CD4-positive, alpha-beta memory T cell (primary cell): ENCODE measurements around the gene COL9A1. TPM values are rescaled to one million over a fixed set of nuclear protein-coding genes. Genes with fewer than 3 reads are reported as not detected.

Experiments used
- CTCF ChIA-PET: fragments of 350-600 bp; sonication (Branson Sonifier 250); formaldehyde crosslinking; loops from one replicate; lab custom pipeline; 2021; ENCODE audit warnings: inconsistent platforms; ENCODE audit not compliant: partially characterized antibody; lab: Charles Lee
- POLR2A ChIA-PET: fragments of 350-600 bp; sonication (Branson Sonifier 250); formaldehyde crosslinking; loops from one replicate; lab custom pipeline; 2021; ENCODE audit not compliant: partially characterized antibody; lab: Charles Lee
- DNase-seq, 5 donors: peaks; one replicate each; pipeline versions ENCODE4 v3.0.0 to v3.0.0-alpha.2; 2020 to 2022; ENCODE audit warnings: mixed read lengths in 1 of 5
- H3K27ac ChIP-seq: one replicate; pipeline ENCODE4 v1.7.0; 2013; ENCODE audit warnings: low read depth, low read length
- H3K27me3 ChIP-seq: 2 replicates; pipeline ENCODE4 v1.7.0; 2013; ENCODE audit warnings: mild to moderate bottlenecking, low read length, moderate library complexity; ENCODE audit not compliant: insufficient read depth
- H3K36me3 ChIP-seq: 2 replicates; pipeline ENCODE4 v1.7.0; 2013; ENCODE audit warnings: mild to moderate bottlenecking, low read length, moderate library complexity; ENCODE audit not compliant: insufficient read depth
- H3K4me1 ChIP-seq: 2 replicates; pipeline ENCODE4 v1.7.0; 2013; ENCODE audit warnings: mild to moderate bottlenecking, low read length, moderate library complexity; ENCODE audit not compliant: insufficient read depth
- H3K4me3 ChIP-seq, 2 donors: one replicate each; pipeline ENCODE4 v1.7.0; 2013; ENCODE audit warnings: low read length in 2 of 2, mild to moderate bottlenecking in 1 of 2
- H3K9me3 ChIP-seq, 2 donors: one replicate each; pipeline ENCODE4 v1.7.0; 2013; ENCODE audit warnings: low read length in 2 of 2, control low read depth in 1 of 2; ENCODE audit not compliant: control insufficient read depth in 1 of 2
- H3K27ac Mint-ChIP-seq, 7 donors: one replicate each; pipeline ENCODE4 v1.8.0; 2020 to 2021; ENCODE audit warnings: mixed read lengths in 7 of 7, mild to moderate bottlenecking in 6 of 7, inconsistent platforms in 3 of 7, moderate library complexity in 3 of 7
- H3K27me3 Mint-ChIP-seq, 2 donors: one replicate each; pipeline ENCODE4 v1.8.0; 2020 to 2021; ENCODE audit warnings: mixed read lengths in 2 of 2
- H3K36me3 Mint-ChIP-seq, 2 donors: one replicate each; pipeline ENCODE4 v1.8.0; 2020 to 2021; ENCODE audit warnings: mixed read lengths in 2 of 2, inconsistent platforms in 1 of 2, mild to moderate bottlenecking in 1 of 2
- H3K4me1 Mint-ChIP-seq, 4 donors: one replicate each; pipeline ENCODE4 v1.8.0; 2020 to 2021; ENCODE audit warnings: mixed read lengths in 4 of 4, mild to moderate bottlenecking in 1 of 4
- H3K4me3 Mint-ChIP-seq, 8 donors: one replicate each; pipeline ENCODE4 v1.8.0; 2020 to 2021; ENCODE audit warnings: mixed read lengths in 8 of 8, mild to moderate bottlenecking in 7 of 8, moderate library complexity in 6 of 8, inconsistent platforms in 3 of 8
- H3K9me3 Mint-ChIP-seq, 8 donors: one replicate each; pipeline ENCODE4 v1.8.0; 2020 to 2021; ENCODE audit warnings: mixed read lengths in 8 of 8, mild to moderate bottlenecking in 5 of 8, inconsistent platforms in 3 of 8, moderate library complexity in 1 of 8
- intact Hi-C: fragments of 100-400 bp; cut with micrococcal nuclease; formaldehyde crosslinking; loops from one replicate; pipeline ENCODE4 v1.15.1; 2023
- polyA plus RNA-seq, 2 donors: library from polyadenylated mRNA; unstranded; fragments of 300-500 nt; fragmentation: Illumina TruSeq; gene quantifications; one replicate each; pipeline ENCODE4 v1.2.3, GENCODE V29; 2021
- total RNA-seq, 2 experiments: library from RNA; stranded (reverse); gene quantifications; one replicate each; pipeline ENCODE4 v1.2.3, GENCODE V29; 2021

The COL9A1 gene
- total and polyA plus RNA-seq, 4 experiments from 2014 or later, result not detected

DNA sequence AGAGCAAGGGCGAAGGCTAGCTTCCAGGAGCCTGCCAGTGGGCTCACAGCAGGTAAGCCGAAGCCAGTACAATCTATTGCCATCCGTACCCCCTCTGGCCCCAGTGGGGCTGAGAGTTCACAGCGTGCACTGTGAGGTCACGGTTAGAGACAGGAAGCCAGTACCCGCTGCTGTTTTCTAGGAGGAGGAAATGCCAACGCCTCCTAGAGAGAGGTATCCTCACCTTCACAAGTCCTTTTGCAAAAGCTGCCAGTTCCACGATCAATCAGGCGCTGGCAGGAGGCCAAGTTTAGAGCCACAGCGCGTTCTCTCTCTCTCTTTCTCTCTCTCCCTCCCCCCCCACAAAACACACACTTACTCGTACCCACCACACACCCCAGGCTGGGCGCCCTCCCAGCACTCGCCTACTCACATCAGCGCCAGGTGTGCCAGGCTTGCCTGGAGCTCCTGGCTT lies 22.5 kb downstream of the COL9A1 start:
- Mint-ChIP-seq H3K9me3 (peaks cover 0 to 2% (median 0%) of the 10 kb centered on the region in 8 donors), H3K27ac (no peak overlapping the region), H3K4me1 (peaks cover 0 to 6% (median under 1%) of the 10 kb centered on the region in 4 donors), H3K4me3 (no peak overlapping the region), H3K36me3 (no peaks in the 10 kb centered on the region), H3K27me3 (peaks cover 18 to 25% of the 10 kb centered on the region in 2 donors)
- H3K27ac ChIP-seq, result no peak overlapping the region
- no peaks in the 10 kb centered on the region for H3K9me3 ChIP-seq
- POLR2A ChIA-PET, result no interaction called here
- intact Hi-C loops, result no loop called here
- CTCF ChIA-PET, result no interaction called here
- no peaks in the 10 kb centered on the region for H3K4me1 ChIP-seq
- no peak overlapping the region for H3K4me3 ChIP-seq
- DNase-seq, result no peak
- H3K36me3 ChIP-seq, result no peaks in the 10 kb centered on the region
- H3K27me3 ChIP-seq, result peaks cover 8% of the 10 kb centered on the region

DNA sequence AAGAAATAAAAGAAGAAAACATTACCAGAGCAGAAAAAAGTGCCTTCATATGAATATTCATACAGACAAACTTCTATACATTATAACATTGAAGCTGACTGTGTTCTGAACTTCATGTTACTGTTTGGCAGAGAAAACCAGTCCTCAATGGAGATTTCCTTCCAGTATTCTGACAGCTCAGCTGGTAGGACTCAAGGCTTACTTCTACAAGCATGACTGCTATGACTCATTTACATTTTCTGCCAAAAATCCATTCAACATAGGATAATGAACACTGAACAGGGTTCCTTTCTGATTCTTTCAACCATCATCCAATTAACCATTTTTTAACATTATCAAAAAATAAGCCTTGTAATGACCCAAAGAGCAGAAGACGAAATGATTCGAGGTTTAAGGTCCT lies 25.4 kb downstream of the COL9A1 start:
- Histone ChIP-seq H3K27ac (no peak overlapping the region), H3K4me3 (no peak overlapping the region), H3K36me3 (no peaks in the 10 kb centered on the region), H3K27me3 (peaks cover 8% of the 10 kb centered on the region), H3K9me3 (no peaks in the 10 kb centered on the region), H3K4me1 (no peaks in the 10 kb centered on the region)
- ChIA-PET POLR2A (no interaction called here), CTCF (no interaction called here)
- DNase-seq, result no peak
- peaks cover 0 to 6% (median under 1%) of the 10 kb centered on the region in 4 donors for H3K4me1 Mint-ChIP-seq
- peaks cover 0 to 3% (median 0%) of the 10 kb centered on the region in 8 donors for H3K9me3 Mint-ChIP-seq
- H3K4me3 Mint-ChIP-seq, result no peak overlapping the region
- no peaks in the 10 kb centered on the region for H3K36me3 Mint-ChIP-seq
- intact Hi-C loops, result no loop called here
- H3K27me3 Mint-ChIP-seq, result peaks cover 13 to 15% of the 10 kb centered on the region in 2 donors
- H3K27ac Mint-ChIP-seq, result no peak overlapping the region

DNA sequence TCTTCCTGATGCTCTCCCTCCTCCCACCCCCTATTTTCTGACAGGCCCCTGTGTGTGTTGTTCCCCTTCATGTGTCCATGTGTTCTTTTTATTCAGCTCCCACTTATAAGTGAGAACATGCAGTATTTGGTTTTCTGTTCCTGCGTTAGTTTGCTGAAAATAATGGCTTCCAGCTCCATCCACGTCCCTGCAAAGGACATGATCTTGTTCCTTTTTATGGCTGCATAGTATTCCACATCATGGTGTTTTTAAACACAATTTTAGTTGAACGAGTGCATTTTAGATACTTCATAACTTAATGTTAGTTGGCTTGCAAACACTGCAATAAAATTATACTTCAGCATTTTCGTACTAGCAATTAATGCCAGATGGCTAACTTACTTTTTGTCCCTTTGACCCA lies 28.5 kb downstream of the COL9A1 start:
- Mint-ChIP-seq H3K36me3 (no peaks in the 10 kb centered on the region), H3K27ac (no peak overlapping the region), H3K9me3 (peaks cover 0 to 3% (median 0%) of the 10 kb centered on the region in 8 donors), H3K4me1 (no peaks in the 10 kb centered on the region), H3K4me3 (no peak overlapping the region), H3K27me3 (peaks cover 4 to 5% of the 10 kb centered on the region in 2 donors)
- H3K27ac ChIP-seq, result no peak overlapping the region
- no peak for DNase-seq
- intact Hi-C loops, result no loop called here
- no peaks in the 10 kb centered on the region for H3K27me3 ChIP-seq
- no peaks in the 10 kb centered on the region for H3K9me3 ChIP-seq
- CTCF ChIA-PET, result no interaction called here
- no peaks in the 10 kb centered on the region for H3K36me3 ChIP-seq
- H3K4me1 ChIP-seq, result no peaks in the 10 kb centered on the region
- H3K4me3 ChIP-seq, result no peak overlapping the region
- POLR2A ChIA-PET, result no interaction called here

DNA sequence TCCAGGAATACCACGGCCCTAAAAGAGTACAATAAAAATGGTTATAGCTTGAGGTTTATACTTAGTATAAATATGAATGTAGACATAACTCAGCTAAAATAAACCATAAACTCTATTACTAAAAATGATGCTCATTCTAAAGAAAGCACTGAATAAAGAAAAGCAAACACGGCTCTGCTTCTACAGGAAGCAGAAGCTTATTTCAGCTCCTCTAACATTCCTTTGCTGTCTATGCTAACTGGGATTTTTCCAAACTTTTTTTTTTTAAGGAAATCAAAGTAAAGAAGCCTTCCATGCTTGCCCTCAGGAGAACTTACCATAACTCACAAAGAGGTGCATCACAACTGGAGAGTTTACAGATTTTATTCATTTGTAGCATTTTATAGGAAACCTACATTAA lies 30.8 kb downstream of the COL9A1 start:
- no peak for DNase-seq
- no peaks in the 10 kb centered on the region for H3K9me3 ChIP-seq
- Mint-ChIP-seq H3K36me3 (no peaks in the 10 kb centered on the region), H3K27ac (no peak overlapping the region), H3K27me3 (peaks cover 4 to 9% of the 10 kb centered on the region in 2 donors), H3K4me3 (no peak overlapping the region), H3K9me3 (peaks cover 0 to 3% (median 0%) of the 10 kb centered on the region in 8 donors), H3K4me1 (no peaks in the 10 kb centered on the region)
- H3K36me3 ChIP-seq, result no peaks in the 10 kb centered on the region
- POLR2A ChIA-PET, result no interaction called here
- CTCF ChIA-PET, result no interaction called here
- intact Hi-C loops, result no loop called here
- peaks cover 4% of the 10 kb centered on the region for H3K27me3 ChIP-seq
- H3K27ac ChIP-seq, result no peak overlapping the region
- no peak overlapping the region for H3K4me3 ChIP-seq
- no peaks in the 10 kb centered on the region for H3K4me1 ChIP-seq

DNA sequence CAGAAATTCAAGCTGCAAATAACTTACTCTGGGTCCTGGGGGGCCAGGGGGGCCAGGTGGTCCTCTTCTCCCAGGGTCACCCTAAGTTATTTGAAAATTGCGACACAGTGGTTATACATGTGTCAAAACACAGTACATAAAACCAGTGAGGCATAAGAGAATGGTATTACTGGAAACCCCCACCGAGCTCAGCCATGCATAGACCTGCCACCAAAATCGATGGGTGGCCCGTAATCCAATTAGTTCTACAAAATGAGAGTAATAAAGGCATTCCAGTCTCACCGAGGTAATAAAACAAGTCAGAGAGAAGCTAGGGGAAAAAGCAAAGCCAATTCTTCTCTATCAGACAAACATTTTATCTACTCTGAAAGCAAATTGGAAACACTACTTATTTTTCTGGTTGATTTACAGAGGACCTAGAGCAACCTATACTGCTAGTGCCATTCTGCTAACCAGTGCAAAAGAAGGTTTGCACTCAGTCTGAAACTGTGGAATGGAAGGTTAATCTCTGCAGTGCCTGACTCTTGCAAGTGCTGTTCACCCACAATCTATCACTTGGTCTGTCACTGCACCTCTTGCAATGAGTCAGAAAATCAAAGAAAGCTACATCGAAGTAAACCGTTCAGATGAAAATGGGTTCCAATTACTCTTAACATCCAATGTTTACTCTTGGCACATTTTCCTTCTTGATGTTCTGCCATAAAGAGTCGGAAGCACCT lies 32.4 kb downstream of the COL9A1 start:
- ChIA-PET CTCF (no interaction called here), POLR2A (no interaction called here)
- no peaks in the 10 kb centered on the region for H3K36me3 ChIP-seq
- Mint-ChIP-seq H3K36me3 (no peaks in the 10 kb centered on the region), H3K9me3 (peaks cover 0 to 3% (median 0%) of the 10 kb centered on the region in 8 donors), H3K27ac (no peak overlapping the region), H3K4me1 (no peaks in the 10 kb centered on the region), H3K27me3 (peaks cover 4 to 7% of the 10 kb centered on the region in 2 donors), H3K4me3 (no peak overlapping the region)
- H3K4me1 ChIP-seq, result no peaks in the 10 kb centered on the region
- H3K9me3 ChIP-seq, result no peaks in the 10 kb centered on the region
- no peak overlapping the region for H3K4me3 ChIP-seq
- intact Hi-C loops, result no loop called here
- H3K27ac ChIP-seq, result no peak overlapping the region
- DNase-seq, result no peak
- H3K27me3 ChIP-seq, result peaks cover 4% of the 10 kb centered on the region

DNA sequence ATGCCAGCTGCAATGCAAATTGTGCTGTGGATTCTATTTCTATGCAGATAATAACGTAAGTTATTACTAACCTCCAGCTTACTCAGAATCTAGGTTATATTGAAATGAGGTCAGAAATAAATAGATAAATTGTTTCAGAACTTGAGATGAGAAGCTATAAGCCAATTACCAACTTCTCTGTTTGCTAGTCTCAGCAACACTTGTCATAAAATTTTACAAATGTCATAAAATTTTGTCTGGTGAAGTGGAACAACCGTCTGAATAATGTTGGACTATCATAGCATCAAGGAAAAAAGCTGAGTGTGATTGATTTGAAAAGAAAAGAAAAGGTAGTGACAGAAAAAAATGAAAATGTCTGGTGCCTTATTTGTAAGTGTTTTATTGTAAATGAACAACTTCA lies 36.7 kb downstream of the COL9A1 start:
- CTCF ChIA-PET, result no interaction called here
- Histone ChIP-seq H3K36me3 (no peaks in the 10 kb centered on the region), H3K27me3 (peaks cover 4% of the 10 kb centered on the region), H3K4me1 (no peaks in the 10 kb centered on the region), H3K9me3 (no peaks in the 10 kb centered on the region), H3K4me3 (no peak overlapping the region), H3K27ac (no peak overlapping the region)
- Mint-ChIP-seq H3K36me3 (no peaks in the 10 kb centered on the region), H3K9me3 (peaks cover 0 to 1% (median 0%) of the 10 kb centered on the region in 8 donors), H3K4me1 (no peaks in the 10 kb centered on the region), H3K27me3 (peaks cover 2 to 3% of the 10 kb centered on the region in 2 donors), H3K27ac (no peak overlapping the region), H3K4me3 (no peak overlapping the region)
- intact Hi-C loops, result no loop called here
- POLR2A ChIA-PET, result no interaction called here
- DNase-seq, result no peak

DNA sequence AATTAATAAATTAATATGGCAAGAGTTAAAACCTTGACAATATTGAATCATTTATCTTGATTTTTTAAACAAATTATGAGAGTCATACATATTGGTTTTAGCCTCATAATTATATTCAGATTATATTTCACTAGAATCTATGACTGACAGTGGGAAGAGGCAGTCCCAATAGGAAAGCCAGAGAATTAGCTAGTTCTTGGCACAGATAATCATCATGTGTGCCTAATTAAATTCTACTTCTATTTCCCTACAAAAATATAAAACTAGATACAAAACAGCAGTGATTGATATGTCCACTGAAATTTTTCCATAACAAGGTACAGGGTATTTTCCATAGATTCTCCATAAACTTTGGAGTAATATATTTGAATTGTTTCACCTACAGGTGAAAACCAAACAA lies 38.6 kb downstream of the COL9A1 start:
- Mint-ChIP-seq H3K27me3 (peaks cover 2 to 3% of the 10 kb centered on the region in 2 donors), H3K36me3 (no peaks in the 10 kb centered on the region), H3K27ac (no peak overlapping the region), H3K4me1 (no peaks in the 10 kb centered on the region), H3K9me3 (peaks cover 0 to 1% (median 0%) of the 10 kb centered on the region in 8 donors), H3K4me3 (no peak overlapping the region)
- no peak overlapping the region for H3K27ac ChIP-seq
- H3K9me3 ChIP-seq, result no peaks in the 10 kb centered on the region
- H3K36me3 ChIP-seq, result no peaks in the 10 kb centered on the region
- CTCF ChIA-PET, result no interaction called here
- intact Hi-C loops, result no loop called here
- no peak overlapping the region for H3K4me3 ChIP-seq
- H3K27me3 ChIP-seq, result peaks cover 4% of the 10 kb centered on the region
- H3K4me1 ChIP-seq, result no peaks in the 10 kb centered on the region
- no peak for DNase-seq
- POLR2A ChIA-PET, result no interaction called here
